Prostate gland (tissue), 2 donors: ENCODE results near the gene CD276.

Experiments used
- CTCF ChIP-seq, 4 experiments: fragments of 200-600 bp in 2 of 4; fragments of 450-650 bp in 2 of 4; sonication (generic) in 2 of 4; IDR thresholded peaks; 1 replicate in 3 of 4; 2 replicates in 1 of 4; pipeline ENCODE4 v1.5.1; 2016 to 2019; ENCODE audit warnings: antibody characterized with exemption in 4 of 4, mild to moderate bottlenecking in 2 of 4, moderate library complexity in 2 of 4
- POLR2AphosphoS5 ChIP-seq: sonication (generic); formaldehyde crosslinking; IDR thresholded peaks from one replicate; pipeline ENCODE4 v1.6.1; 2017; ENCODE audit warnings: antibody characterized with exemption

DNA sequence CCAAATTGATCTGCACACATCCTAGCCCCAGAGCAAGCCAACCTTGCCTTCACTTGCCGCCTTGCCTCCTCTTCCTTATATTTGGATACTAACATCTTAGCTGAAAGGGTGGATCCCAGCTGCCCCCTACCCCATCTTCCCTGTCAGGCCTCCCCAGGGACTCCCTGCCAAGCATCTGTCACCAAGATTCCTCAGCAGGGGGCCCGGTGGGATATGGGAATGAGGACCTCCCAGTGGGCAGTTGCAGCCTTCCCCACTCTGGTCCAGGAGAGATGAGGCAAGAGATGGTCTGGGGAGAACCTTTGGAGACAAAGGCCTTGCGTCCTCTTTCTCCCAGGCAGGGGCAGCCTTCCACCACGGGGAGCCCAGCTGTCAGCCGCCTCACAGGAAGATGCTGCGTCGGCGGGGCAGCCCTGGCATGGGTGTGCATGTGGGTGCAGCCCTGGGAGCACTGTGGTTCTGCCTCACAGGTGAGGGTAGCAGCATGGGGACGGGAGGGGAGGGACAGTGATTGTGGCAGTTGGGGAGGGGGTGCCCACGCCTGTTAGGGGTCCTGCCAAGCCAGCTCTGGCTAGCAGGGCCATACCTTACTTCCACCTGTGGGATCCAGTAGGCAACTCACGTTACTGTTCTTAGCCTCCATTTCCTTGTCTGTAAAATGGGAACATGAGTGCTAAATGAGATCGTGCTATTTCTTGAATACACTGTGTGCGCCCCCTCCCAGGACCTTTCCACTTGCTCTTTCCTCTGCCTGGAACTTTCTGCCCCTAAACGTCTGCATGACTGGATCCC lies 15.3 kb downstream of the CD276 start:
- TF ChIP-seq POLR2AphosphoS5 (no peak), CTCF (IDR thresholded peaks at IDR 0.05) (no peak)
